ENCODE results near the gene C1QB.
"Not testable (repeated sequence)": the region's sequence is repeated elsewhere in the genome, so short reads cannot be mapped to it uniquely, and the experiment has no call there.

C1QB gene

GRCh38 chr1:22662318-22662717, 9.3 kb downstream of the C1QB start:
- no peak overlapping the region for H3K4me3 ChIP-seq (ENCODE audit: low read depth, low read length)

GRCh38 chr1:22662986-22663408, 10.0 kb downstream of the C1QB start:
- H3K4me3 ChIP-seq (ENCODE audit: low read depth, low read length): no peak overlapping the region

DNA sequence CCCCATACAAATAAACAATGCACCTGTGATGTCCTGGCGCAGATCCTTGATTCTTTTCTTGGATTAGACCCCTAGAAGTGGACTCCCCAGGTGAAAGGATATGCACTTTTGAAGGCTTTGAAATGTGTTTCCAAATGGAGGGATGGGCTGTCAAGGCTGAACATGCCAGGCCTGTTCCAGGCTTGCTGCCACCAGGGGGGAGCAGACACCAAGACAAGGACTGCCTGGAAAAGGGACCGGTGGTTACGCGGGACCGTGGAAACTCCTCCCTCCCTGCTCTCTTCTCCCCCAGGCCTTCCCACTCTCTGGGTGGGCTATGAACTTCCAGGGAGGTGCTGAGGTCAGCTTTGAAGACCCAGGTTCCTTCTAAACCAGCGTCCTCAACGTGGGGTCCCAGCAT, 12.7 kb downstream of the C1QB start:
- no peak overlapping the region for H3K4me3 ChIP-seq (ENCODE audit: low read depth, low read length)

- no peak overlapping the region for H3K4me3 ChIP-seq (ENCODE audit: low read depth, low read length)
These were observed 13.4 kb downstream of the C1QB start for GRCh38 chr1:22666412-22666811.

DNA sequence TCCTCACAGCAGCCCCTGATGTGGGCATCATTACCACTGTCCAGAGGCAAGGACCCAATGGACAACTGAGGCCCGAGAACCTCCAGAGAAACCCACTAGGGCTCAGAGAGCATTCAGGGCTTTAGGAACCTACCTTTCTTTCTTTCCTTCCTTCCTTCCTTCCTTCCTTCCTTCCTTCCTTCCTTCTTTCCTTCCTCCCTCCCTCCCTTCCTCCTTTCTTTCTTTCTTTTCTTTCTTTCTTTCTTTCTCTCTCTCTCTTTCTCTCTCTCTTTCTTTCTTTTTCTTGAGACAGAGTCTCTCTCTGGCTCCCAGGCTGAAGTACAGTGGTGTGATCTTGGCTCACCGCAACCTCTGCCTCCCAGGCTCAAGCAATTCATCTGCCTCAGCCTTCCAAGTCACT, 15.8 kb downstream of the C1QB start:
- H3K4me3 ChIP-seq (ENCODE audit: low read depth, low read length): not testable (repeated sequence)

GRCh38 chr1:22670352-22670975, 17.4 kb downstream of the C1QB start:
- no peak overlapping the region for H3K4me3 ChIP-seq (ENCODE audit: low read depth, low read length)

DNA sequence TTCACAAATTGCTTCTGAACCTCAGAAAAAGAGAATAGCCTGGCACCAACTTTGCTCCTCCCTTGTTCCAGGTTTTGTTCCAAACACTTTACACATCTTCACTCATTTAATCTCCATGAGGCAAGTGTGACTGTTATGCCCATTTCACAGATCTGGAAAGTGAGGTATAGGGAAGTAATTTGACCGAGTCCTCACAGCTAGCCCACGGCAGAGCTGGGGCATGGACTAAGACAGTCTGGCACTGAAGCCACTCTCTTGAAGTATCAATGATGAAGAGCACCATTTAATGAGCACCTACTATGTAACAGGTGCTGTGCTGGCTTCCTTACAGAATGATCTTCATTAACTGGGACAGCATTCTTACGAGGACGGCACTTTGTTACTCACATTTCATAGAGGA, 19.0 kb downstream of the C1QB start:
- no peak overlapping the region for H3K4me3 ChIP-seq (ENCODE audit: low read depth, low read length)

DNA sequence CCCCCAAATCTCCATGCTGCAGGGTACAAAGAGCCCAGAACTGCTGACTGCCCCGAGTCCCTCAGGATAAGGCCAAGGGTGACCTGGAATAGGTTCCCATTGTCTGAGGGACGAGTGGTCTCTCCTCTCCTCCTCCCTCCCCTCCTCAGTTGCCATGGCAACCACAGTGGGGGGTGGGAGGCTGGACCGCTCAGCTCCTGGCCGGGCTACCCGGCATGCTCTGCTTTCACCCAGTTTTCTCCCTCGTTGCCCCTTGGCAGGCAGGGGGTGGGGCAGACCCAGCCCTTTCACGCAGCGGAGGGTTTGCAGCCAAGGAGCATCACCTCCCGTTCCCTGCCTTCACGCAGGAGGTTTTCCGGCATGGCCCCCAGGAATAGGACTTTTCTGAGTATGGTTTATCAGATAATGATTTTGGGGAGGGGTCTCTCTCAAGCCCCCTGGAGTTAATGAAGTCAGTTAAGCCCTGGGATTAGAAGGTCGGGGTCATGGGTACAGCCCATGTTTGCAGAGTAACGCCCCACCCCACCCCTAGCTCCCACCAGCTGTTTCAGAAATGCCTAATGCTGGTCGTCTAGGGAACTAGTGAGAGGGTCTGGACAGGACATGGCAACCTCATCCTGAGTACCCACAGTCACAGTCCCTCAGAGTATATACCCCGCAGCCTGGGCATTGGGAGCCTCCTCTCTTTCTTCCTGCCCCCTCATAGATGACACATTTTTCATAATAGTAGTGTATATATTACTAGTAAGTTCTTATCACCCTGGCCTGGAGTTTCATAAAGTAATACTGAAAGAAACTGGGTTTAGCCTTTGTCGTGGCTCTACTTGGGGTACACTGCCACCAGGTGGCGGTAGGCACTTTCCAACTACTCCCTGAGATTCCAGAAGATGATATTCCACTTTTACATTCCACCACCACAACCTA, 20.7 kb downstream of the C1QB start:
- H3K4me3 ChIP-seq (ENCODE audit: low read depth, low read length): no peak overlapping the region

- no peak overlapping the region for H3K4me3 ChIP-seq (ENCODE audit: low read depth, low read length)
These were observed 21.3 kb downstream of the C1QB start for GRCh38 chr1:22674410-22674749.

DNA sequence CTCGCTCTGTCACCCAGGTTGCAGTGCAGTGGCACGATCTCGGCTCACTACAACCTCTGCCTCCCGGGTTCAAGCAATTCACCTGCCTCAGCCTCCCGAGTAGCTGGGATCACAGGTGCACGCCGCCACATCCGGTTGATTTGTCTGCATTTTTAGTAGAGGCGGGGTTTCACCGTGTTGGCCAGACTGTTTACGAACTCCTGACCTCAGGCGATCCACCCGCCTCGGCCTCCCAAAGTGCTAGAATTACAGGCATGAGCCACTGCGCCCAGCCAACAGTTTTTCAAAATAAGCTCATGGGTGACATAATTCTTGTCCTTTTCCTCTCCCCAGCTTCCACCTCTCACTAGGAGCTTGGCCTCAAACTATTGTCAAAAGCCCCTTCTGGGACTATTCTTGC, 23.1 kb downstream of the C1QB start:
- H3K4me3 ChIP-seq (ENCODE audit: low read depth, low read length): not testable (repeated sequence)

DNA sequence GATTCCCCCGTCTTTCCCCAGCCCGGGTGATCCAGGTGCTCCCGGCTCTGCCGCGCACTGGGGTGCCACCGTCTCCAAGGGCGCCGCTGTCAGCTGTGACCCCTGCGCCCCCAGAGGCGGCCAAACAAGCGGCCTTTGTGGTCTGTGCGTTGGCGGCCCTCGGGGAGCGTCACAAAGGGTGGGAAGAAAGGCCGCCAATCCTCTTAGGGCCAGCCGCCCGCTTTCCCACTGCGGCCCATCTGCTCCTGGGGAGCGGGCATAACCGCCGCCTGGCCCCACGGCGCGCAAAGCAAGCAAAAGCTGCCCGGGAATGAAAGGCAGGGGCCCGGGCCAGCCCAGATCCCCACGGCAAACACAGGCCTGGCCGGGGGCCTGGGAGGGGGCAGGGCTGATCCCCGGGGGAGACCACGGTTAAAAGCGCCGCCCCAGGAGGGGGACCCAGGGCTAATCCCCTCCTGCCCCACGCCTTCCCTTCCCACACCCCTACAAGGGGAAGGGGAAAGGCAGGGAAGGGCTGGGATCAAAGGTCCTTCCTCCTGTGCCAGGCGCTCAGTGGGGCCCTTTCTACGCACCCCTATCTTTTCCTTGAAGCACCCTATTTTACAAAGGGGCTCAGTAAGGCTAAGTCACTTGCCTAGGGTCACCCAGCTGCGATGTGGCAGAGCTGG, 24.0 kb downstream of the C1QB start:
- no peak overlapping the region for H3K4me3 ChIP-seq (ENCODE audit: low read depth, low read length)

DNA sequence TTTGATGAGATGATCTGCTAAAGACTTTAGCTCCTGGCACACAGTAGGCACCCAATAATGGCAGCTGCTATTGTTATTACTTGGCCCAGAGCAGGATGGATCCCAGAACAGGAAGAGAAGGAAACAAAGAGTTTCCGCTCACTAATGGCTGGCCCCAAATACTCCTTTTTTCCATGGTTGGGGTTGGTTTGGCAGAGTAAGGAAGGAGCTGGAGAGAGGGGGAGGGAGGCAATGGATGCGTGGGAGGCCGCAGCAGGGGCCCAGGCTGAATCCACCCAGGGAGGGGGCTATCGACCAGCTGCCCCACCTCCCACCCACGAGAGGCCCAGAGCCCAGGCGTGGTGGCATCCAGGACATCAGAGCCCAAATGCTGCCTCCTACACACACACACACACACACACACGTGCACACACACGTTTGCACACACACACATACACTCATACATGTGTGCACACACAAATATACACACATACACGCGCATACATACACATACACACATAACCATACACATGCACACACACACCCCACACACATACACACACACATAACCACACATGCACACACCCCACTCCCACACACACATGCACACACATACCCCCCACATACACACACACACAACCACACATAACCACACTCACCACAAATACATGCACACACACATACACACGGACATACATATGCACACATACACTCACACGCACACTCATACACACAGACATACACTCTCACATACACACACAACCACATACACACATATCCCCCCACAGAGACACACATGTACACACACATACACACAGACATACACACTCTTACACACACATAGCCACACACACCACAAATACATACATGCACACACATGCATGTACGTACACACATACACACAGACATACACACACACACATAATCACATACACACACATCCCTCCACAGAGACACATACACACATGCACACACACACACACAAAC, 25.2 kb downstream of the C1QB start:
- H3K4me3 ChIP-seq (ENCODE audit: low read depth, low read length): no peak overlapping the region

DNA sequence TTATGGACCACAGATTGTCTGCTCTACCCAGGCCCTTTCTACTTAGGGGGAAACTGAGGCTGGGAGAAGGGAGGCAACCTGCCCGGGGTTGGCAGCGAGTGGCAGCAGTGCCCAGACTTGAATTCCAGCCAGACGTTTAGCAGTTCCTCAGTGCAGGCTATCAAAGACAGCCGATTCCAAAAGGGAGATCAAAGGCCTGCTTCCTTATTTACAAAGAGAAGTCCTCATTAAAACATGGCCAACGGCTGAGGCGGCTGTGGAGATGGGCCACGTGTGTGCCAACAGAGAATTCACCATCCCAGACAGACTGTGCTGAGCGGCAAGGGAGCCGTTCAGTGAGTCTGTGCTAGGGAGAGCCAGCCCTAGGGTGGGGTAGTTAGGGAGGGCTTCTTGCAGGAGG, 27.7 kb downstream of the C1QB start:
- no peak overlapping the region for H3K4me3 ChIP-seq (ENCODE audit: low read depth, low read length)

GRCh38 chr1:22681556-22682276, 28.7 kb downstream of the C1QB start:
- no peak overlapping the region for H3K4me3 ChIP-seq (ENCODE audit: low read depth, low read length)

GRCh38 chr1:22683547-22683946, 30.5 kb downstream of the C1QB start:
- H3K4me3 ChIP-seq (ENCODE audit: low read depth, low read length): no peak overlapping the region

DNA sequence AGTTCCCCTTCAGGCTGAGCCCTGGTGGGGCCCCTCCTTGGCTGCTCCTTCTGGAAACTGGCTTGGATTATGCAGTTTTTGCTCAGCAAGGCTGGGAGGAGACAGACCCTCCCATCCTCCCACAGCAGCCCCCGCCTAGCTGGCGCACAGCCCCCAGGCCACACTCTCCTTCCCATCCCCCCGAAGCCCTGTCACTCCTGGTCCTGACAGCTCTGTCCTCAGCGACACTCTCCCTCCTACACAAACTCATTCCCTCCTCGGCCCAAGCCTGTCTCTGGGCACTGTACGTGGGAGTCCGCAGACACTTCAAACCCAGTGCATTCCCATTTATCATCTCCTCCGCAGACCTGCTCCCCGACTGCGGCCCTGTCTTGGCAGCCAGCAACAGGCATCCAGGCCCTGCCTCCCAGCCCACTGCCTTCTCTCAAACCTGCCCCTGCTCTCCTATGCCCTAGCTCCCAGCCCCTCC, 32.6 kb downstream of the C1QB start:
- no peak overlapping the region for H3K4me3 ChIP-seq (ENCODE audit: low read depth, low read length)

DNA sequence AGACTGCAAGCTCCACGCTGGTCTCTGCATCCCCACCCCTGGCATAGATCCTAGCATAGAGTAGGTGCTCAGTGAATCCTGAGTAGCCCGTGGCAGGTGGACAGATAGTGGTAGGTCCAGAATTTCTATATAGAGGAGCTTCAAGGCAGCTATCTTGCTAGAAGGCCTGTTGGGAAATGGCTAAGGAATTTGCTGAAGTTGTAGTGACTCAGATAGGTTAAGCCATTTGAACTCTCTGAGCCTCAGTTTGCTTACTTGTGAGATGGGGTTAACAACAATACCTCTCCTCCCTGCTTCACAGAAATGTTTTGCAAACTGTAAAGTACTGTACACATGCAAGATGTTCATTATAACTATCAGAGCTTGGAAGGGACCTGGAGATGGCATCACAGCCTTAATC, 34.2 kb downstream of the C1QB start:
- no peak overlapping the region for H3K4me3 ChIP-seq (ENCODE audit: low read depth, low read length)

- H3K4me3 ChIP-seq (ENCODE audit: low read depth, low read length): no peak overlapping the region
These were observed 35.4 kb downstream of the C1QB start for GRCh38 chr1:22688466-22688865.

GRCh38 chr1:22689505-22689904, 36.5 kb downstream of the C1QB start:
- H3K4me3 ChIP-seq (ENCODE audit: low read depth, low read length): no peak overlapping the region
